ENCODE results near the gene SORL1.

The SORL1 gene

DNA sequence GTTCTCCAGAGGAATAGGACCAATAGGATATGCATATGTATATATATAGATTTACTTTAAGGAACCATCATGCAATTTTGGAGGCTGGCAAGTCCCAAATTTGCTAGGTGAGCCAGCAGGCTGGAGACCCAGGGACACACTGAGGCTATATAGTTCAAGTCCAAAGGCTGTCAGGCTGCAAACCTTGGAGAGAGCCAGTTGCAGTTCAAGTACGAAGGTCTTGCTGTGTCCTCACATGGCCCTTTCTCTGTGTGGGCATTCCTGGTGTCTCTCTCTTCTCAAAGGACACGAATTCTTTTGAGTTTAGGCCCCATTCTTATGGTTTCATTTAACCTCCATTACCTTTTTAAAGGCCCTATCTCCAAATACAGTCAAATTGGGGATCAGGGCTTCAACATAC, 135.1 kb downstream of the SORL1 start:
- DNase-seq (ENCODE audit: low spot score), result no peak

- DNase-seq (ENCODE audit: low spot score), result no peak
Observed at GRCh38 chr11:121588747-121589146, 136.6 kb downstream of the SORL1 start.

DNA sequence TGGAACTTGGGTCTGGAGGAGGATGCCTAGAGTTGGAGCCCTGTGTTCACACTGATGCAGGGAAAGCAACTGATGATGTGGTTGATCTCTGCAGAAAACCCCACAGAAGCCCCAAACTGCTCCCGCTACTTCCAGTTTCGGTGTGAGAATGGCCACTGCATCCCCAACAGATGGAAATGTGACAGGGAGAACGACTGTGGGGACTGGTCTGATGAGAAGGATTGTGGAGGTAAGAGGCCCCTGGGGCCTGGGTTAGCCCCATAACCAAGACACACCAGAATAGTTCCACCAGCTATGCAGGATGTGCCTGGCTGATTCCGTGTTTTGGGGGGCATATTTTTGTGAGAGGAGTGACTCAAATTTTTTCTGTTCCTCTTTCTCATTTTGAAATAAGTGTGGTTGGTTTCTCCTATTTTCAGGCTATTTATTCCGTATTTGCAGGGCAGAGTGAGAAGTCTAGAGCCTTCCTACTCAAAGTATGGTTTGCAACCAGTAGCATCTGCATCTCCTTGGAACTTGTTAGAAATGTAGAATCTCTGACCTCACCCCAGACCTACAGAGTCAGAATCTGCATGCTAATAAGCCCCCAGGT, 137.9 kb downstream of the SORL1 start:
- no peak for DNase-seq (ENCODE audit: low spot score)

- peak; percentile 57 for DNase-seq (ENCODE audit: low spot score)
Observed at GRCh38 chr11:121590772-121591404, 138.8 kb downstream of the SORL1 start.

GRCh38 chr11:121591405-121592033, 139.4 kb downstream of the SORL1 start:
- peak; percentile 88 for DNase-seq (ENCODE audit: low spot score)

- DNase-seq (ENCODE audit: low spot score), result no peak
Observed at GRCh38 chr11:121592708-121593107, 140.6 kb downstream of the SORL1 start.

- DNase-seq (ENCODE audit: low spot score), result no peak
Observed at GRCh38 chr11:121595717-121596161, 143.6 kb downstream of the SORL1 start.

GRCh38 chr11:121596195-121597155, 144.4 kb downstream of the SORL1 start:
- no peak for DNase-seq (ENCODE audit: low spot score)

DNA sequence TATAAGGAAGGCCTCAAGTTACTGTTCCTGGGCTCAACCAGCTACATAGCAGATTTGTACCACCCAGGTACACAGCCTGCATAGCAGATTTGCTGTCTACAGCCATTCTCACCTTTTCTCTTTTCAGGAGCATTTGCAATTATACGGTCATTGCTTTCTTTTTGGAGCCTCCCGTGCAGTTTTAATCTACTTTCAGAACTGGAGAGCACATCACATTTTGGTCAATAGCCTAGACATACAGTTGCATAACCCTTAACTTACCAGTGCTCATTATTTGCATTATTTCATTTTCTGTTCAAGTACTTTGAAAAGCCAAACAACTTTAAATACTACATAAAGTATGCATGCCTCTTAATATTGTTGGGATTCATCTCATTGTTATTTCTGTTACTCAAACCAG, 151.2 kb downstream of the SORL1 start:
- no peak for DNase-seq (ENCODE audit: low spot score)

GRCh38 chr11:121604152-121604551, 152.0 kb downstream of the SORL1 start:
- DNase-seq (ENCODE audit: low spot score), result no peak

DNA sequence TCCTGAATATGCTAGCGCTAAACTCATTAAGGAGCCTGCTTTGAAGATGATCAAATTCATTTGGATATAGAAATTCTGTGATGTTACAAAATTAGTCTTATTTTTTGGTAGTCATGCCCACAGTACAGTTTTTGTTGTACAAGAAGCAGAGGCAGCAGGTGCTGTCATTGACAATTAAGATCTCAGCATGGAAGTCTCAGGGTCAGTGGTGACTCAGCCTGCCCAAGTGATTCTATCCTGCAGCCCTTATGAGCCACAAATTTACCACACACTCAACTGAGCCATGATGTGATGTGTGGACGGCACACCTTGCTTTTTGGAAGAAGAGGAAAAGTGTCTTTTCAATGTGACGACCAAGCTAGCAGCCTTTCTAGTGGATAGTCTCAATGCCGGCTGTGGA, 154.2 kb downstream of the SORL1 start:
- no peak for DNase-seq (ENCODE audit: low spot score)

- no peak for DNase-seq (ENCODE audit: low spot score)
Observed at GRCh38 chr11:121607341-121607740, 155.2 kb downstream of the SORL1 start.

DNA sequence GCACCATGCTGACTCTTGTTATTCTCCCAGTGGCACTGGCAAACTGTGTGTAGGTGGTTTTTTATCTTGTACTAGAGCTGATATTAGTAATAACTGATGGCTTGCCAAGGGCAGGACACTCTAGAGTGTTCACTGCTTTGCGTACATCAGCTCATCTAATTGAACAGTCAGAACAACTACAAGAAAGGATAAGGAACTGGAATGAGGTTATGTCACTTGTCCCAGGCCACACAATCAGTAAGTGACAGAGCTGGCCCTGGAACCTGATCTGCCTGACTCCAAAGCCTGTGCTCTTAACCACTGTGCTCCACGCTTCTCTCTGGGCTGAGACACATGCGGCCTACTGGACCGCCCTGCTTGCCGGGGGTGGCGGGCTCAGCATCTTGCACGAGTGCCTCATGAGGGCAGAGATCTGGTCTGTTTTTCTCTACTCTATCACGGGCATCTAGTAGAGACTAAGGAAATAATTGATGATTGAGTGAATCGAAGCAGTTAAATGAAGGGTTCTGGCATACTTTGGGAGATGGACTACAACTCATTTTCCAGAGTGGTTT, 156.5 kb downstream of the SORL1 start:
- no peak for DNase-seq (ENCODE audit: low spot score)

GRCh38 chr11:121610706-121611105, 158.6 kb downstream of the SORL1 start:
- no peak for DNase-seq (ENCODE audit: low spot score)

- DNase-seq (ENCODE audit: low spot score), result no peak
Observed at GRCh38 chr11:121611242-121611641, 159.1 kb downstream of the SORL1 start.

GRCh38 chr11:121613724-121614123, 161.6 kb downstream of the SORL1 start:
- no peak for DNase-seq (ENCODE audit: low spot score)

GRCh38 chr11:121614636-121615240, 162.6 kb downstream of the SORL1 start:
- no peak for DNase-seq (ENCODE audit: low spot score)

- no peak for DNase-seq (ENCODE audit: low spot score)
Observed at GRCh38 chr11:121615501-121615900, 163.4 kb downstream of the SORL1 start.

DNA sequence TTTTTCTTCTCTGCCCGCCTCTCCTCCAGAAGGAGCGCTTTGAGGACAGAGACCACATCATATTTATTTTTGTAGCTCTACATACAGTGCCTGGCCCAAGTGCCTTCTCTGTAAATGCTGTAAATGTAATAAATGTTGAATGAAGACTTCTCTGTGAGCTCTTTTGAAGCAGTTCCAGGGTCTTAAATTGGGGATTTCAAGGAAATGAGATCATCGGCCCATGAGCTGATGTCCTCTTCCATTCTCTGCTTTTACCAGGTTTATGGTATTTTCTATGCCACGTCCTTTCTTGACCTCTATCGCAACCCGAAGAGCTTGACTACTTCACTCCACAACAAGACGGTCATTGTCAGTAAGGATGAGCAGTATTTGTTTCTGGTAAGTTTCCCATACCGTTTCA, 166.4 kb downstream of the SORL1 start:
- no peak for DNase-seq (ENCODE audit: low spot score)

DNA sequence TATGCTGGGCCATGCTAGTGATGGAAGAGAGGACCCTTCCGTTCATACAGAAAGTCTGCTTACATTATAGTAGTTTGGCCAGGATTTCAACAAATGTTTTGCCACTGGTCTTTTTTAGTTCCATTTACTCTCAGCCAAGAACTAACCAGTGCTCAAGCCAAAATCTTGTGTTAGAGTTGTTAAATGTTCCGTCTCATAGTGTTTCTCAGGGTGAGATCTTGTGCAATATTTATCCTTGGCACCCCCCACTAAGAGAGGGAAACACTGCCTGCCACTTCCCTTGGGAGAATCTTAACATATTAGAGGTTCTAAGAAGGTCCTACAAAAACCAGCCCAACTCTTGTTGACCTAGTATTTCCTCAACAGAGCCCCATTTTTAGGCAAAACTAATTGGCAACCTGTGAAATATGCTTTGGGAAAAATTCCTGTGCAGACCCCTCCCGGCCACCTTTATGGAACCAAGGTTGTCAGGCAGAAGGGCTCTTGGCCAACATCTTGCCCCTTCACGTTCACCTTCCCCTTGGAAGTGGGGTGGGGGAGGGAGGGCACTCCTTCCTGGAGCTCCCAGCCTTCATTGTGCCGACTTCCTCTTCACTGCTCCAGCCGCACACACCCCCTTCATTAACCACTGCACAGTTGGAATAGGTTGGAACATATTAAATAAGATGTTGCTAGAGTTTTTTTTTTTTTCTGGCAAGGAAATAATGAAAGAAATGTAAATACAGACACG, 173.8 kb downstream of the SORL1 start:
- DNase-seq (ENCODE audit: low spot score), result peak; percentile 4

DNA sequence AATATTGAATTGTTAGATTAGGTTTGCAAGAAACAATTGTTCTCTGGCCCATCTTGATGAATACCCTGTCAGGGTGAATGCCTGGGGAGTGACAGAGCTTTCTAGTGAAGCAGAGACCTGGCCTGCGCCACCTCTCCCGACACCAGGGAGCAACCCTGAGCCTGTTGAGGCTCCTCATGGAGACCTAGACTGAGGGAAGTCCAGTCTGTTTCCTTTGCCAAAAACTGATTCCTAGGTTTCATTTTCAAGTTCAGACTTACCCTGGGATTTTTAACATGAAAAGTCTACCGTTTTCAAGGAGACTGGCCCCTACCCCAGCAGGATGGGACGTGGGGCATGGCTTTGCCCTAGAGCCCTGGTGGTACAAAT, 174.4 kb downstream of the SORL1 start:
- no peak for DNase-seq (ENCODE audit: low spot score)

Measured in cerebellar cortex (tissue), 1 donor.